Neural cell (in vitro differentiated cells): ENCODE results near the gene SEC16A.
"Not testable (repeated sequence)": the region's sequence is repeated elsewhere in the genome, so short reads cannot be mapped to it uniquely, and the experiment has no call there.

ENCODE experiments used
- POLR2AphosphoS5 ChIP-seq: IDR thresholded peaks from 2 replicates; pipeline ENCODE4 v1.6.1; 2012
- TF ChIP-seq, protein P1 (sequence below): fragments of 450-650 bp; IDR thresholded peaks from 2 replicates; pipeline ENCODE4 v1.5.1; 2014; ENCODE audit warnings: antibody characterized with exemption, mild to moderate bottlenecking, moderate library complexity; ENCODE audit not compliant: poor library complexity, severe bottlenecking

- TF ChIP-seq, protein P1, sequence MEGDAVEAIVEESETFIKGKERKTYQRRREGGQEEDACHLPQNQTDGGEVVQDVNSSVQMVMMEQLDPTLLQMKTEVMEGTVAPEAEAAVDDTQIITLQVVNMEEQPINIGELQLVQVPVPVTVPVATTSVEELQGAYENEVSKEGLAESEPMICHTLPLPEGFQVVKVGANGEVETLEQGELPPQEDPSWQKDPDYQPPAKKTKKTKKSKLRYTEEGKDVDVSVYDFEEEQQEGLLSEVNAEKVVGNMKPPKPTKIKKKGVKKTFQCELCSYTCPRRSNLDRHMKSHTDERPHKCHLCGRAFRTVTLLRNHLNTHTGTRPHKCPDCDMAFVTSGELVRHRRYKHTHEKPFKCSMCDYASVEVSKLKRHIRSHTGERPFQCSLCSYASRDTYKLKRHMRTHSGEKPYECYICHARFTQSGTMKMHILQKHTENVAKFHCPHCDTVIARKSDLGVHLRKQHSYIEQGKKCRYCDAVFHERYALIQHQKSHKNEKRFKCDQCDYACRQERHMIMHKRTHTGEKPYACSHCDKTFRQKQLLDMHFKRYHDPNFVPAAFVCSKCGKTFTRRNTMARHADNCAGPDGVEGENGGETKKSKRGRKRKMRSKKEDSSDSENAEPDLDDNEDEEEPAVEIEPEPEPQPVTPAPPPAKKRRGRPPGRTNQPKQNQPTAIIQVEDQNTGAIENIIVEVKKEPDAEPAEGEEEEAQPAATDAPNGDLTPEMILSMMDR: not testable (repeated sequence)
- TF ChIP-seq POLR2AphosphoS5: not testable (repeated sequence)
Measured at GRCh38 chr9:136407061-136407460, 75.8 kb downstream of the SEC16A start.
